Aorta (tissue), 5 donors: ENCODE results near the gene CDC45. TPM values are rescaled to one million over a fixed set of nuclear protein-coding genes. Genes with fewer than 3 reads are reported as not detected.

Source experiments
- ATAC-seq: fragments of 200-7000 bp; cut with Tn5 transposase; one replicate; pipeline ENCODE4 v1.9.1; 2022; ENCODE audit warnings: moderate library complexity; ENCODE audit not compliant: low FRiP score
- DNase-seq, 2 donors: peaks; one replicate each; pipeline ENCODE4 v3.0.0-alpha.2; 2020
- H3K27ac ChIP-seq, 2 donors: one replicate each; pipeline ENCODE4 v1.5.1; 2013; ENCODE audit warnings: low read length in 2 of 2, mild to moderate bottlenecking in 2 of 2, moderate library complexity in 2 of 2, control low read depth in 1 of 2, inconsistent platforms in 1 of 2, low read depth in 1 of 2
- H3K27me3 ChIP-seq, 2 donors: one replicate each; pipeline ENCODE4 v1.6.1; 2013; ENCODE audit warnings: control low read depth in 1 of 2, low read length in 1 of 2, mild to moderate bottlenecking in 1 of 2, moderate library complexity in 1 of 2; ENCODE audit not compliant: insufficient read depth in 2 of 2, control insufficient read depth in 1 of 2
- H3K36me3 ChIP-seq, 2 donors: one replicate each; pipeline ENCODE4 v1.6.1; 2013; ENCODE audit warnings: control low read depth in 1 of 2, low read length in 1 of 2, mild to moderate bottlenecking in 1 of 2; ENCODE audit not compliant: insufficient read depth in 2 of 2, control insufficient read depth in 1 of 2
- H3K4me1 ChIP-seq, 2 donors: one replicate each; pipeline ENCODE4 v1.6.1; 2013; ENCODE audit warnings: low read length in 2 of 2, control low read depth in 1 of 2, mild to moderate bottlenecking in 1 of 2, moderate library complexity in 1 of 2; ENCODE audit not compliant: insufficient read depth in 2 of 2, control insufficient read depth in 1 of 2
- H3K4me3 ChIP-seq, 2 donors: one replicate each; pipeline ENCODE4 v1.5.1; 2013; ENCODE audit warnings: low read length in 2 of 2, control low read depth in 1 of 2, mild to moderate bottlenecking in 1 of 2
- H3K9me3 ChIP-seq: one replicate; pipeline ENCODE4 v1.6.1; 2013; ENCODE audit warnings: mild to moderate bottlenecking, low read length; ENCODE audit not compliant: control insufficient read depth
- WGBS, 2 donors: extraction: QIAGEN DNeasy Blood & Tissue Kit; methylation state at CpG; one replicate each; pipeline ENCODE4 v1.1.7; 2013; 5-methylcytosine and 5-hydroxymethylcytosine counted together
- intact Hi-C, 2 donors: fragments of 100-400 bp; cut with DNase I; formaldehyde crosslinking; loops; one replicate each; pipeline versions ENCODE4 v1.14.2 to v1.15.0; 2022
- polyA plus RNA-seq, 2 donors: library from polyadenylated mRNA; stranded (reverse); fragments of 200-250 nt; gene quantifications; one replicate each; pipeline ENCODE4 v1.2.3, GENCODE V29; 2013
- total RNA-seq, 2 donors: library from RNA; stranded (reverse); fragmentation: NEBNext Ultra II Directional; extraction: Animal tissue kit (Norgen Biotek cat#: 25700); gene quantifications; one replicate each; pipeline ENCODE4 v1.2.1, GENCODE V29; 2021
- donor health status: healthy with polysubstance abuse.
- donor health status: Bipolar disorder and iron deficiency.
- donor health status: DM: no; HTN: no; CAD: no.
- donor health status: DM: no; HTN: no; CAD: no.
- donor health status: DM: yes; HTN: yes; CAD: no.

The CDC45 gene
- total and polyA plus RNA-seq, 4 donors, result 0.63 to 1.3 (median 0.85) TPM

GRCh38 chr22:19501897-19502447 is 22.3 kb downstream of the CDC45 start:
- no peaks in the 10 kb centered on the region for H3K36me3 ChIP-seq
- H3K9me3 ChIP-seq, result no peaks in the 10 kb centered on the region
- intact Hi-C loops, result no loop called here
- WGBS, 2 donors, result 88 to 90% methylated on average over 3 of the region's 3 CpGs
- ATAC-seq, result no peak
- H3K4me3 ChIP-seq, result no peak overlapping the region
- H3K27ac ChIP-seq, result no peak overlapping the region
- H3K27me3 ChIP-seq, result no peaks in the 10 kb centered on the region
- no peaks in the 10 kb centered on the region for H3K4me1 ChIP-seq
- DNase-seq, result no peak

DNA sequence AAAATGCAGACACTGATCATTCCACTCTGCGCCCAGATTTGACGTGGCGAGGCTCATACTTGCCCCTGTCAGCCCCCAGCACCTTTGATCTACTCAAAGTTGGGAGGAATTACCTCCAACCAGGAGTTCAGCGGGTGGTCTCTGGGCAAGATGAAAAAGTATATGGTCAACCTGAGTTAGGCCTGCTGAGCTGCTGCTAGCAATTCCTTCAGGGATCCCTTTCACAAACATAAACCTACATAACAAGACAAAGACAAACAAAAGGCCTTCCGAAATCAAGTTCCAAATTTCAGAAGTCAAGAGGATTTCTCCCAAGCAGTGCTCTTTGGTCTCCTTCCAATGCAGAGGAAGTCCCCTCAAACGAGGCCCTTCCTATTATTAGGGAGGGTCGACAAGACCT is 23.6 kb downstream of the CDC45 start:
- no peak overlapping the region for H3K4me3 ChIP-seq
- no peaks in the 10 kb centered on the region for H3K36me3 ChIP-seq
- no peaks in the 10 kb centered on the region for H3K9me3 ChIP-seq
- no peak for DNase-seq
- no peaks in the 10 kb centered on the region for H3K27me3 ChIP-seq
- H3K27ac ChIP-seq, result no peak overlapping the region
- WGBS, 2 donors, result 87% methylated on average over 7 of the region's 7 CpGs
- no peaks in the 10 kb centered on the region for H3K4me1 ChIP-seq
- intact Hi-C loops, result no loop called here
- no peak for ATAC-seq

GRCh38 chr22:19503869-19504268 is 24.1 kb downstream of the CDC45 start:
- Histone ChIP-seq H3K9me3 (no peaks in the 10 kb centered on the region), H3K4me1 (no peaks in the 10 kb centered on the region), H3K4me3 (no peak overlapping the region), H3K27me3 (no peaks in the 10 kb centered on the region), H3K27ac (no peak overlapping the region), H3K36me3 (no peaks in the 10 kb centered on the region)
- WGBS, 2 donors, result 91 to 93% methylated on average over 9 of the region's 9 CpGs
- DNase-seq (no peak), ATAC-seq (no peak)
- intact Hi-C loops, result no loop called here

- ATAC-seq (no peak), DNase-seq (no peak)
- intact Hi-C loops, result no loop called here
Observed at GRCh38 chr22:19504900-19505734, 25.4 kb downstream of the CDC45 start.

GRCh38 chr22:19505735-19506126 is 26.0 kb downstream of the CDC45 start:
- intact Hi-C loops, result no loop called here
- DNase-seq, result no peak
- no peak overlapping the region for H3K27ac ChIP-seq
- no peaks in the 10 kb centered on the region for H3K9me3 ChIP-seq
- H3K4me1 ChIP-seq, result no peaks in the 10 kb centered on the region
- no peaks in the 10 kb centered on the region for H3K36me3 ChIP-seq
- no peaks in the 10 kb centered on the region for H3K27me3 ChIP-seq
- ATAC-seq, result no peak
- H3K4me3 ChIP-seq, result no peak overlapping the region
- 96 to 98% methylated on average over 5 of the region's 5 CpGs for WGBS, 2 donors

More at GRCh38 chr22:19504900-19505734, 25.4 kb downstream of the CDC45 start:
- Histone ChIP-seq H3K4me3 (no peak overlapping the region), H3K27me3 (no peaks in the 10 kb centered on the region), H3K27ac (no peak overlapping the region), H3K4me1 (no peaks in the 10 kb centered on the region), H3K9me3 (no peaks in the 10 kb centered on the region), H3K36me3 (no peaks in the 10 kb centered on the region)
- WGBS, 2 donors, result 88 to 95% methylated on average over 18 of the region's 18 CpGs

DNA sequence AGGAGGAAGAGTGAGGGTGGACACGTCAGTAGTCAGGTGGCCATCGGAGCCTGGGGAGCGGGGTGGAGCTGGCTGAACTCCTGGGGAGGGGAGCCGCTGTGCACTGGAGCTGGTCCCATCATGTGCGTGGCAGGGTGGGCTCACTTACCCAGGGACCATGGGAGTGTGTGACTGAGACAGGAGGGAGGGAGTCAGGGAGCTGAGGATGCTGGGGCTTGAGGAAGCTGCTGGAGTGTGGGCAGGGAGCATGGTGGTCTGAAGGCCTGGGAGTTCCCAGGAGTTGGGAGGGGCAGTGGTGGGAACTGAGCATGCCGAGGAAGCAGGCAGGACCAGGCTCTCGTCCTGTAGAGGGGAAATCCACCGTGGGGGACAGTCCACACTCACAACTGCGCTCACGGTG is 26.5 kb downstream of the CDC45 start:
- ATAC-seq (no peak), DNase-seq (no peak)
- Histone ChIP-seq H3K4me1 (no peaks in the 10 kb centered on the region), H3K36me3 (no peaks in the 10 kb centered on the region), H3K4me3 (no peak overlapping the region), H3K27ac (no peak overlapping the region), H3K27me3 (no peaks in the 10 kb centered on the region), H3K9me3 (no peaks in the 10 kb centered on the region)
- 82 to 90% methylated on average over 10 of the region's 10 CpGs for WGBS, 2 donors
- intact Hi-C loops, result no loop called here

DNA sequence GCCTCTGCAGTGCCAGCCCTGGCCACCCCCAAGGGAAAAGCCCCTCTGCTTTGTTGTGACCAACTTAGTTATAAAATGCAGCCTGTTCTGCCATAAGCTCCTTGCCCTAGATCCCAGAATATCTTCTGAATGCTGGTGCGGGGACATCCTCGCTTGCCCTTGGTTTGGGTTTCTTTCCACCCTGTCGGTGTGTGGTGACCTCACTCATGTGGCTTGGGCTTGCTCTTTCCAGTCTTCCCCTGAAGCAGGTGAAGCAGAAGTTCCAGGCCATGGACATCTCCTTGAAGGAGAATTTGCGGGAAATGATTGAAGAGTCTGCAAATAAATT is 27.8 kb downstream of the CDC45 start:
- 95 to 96% methylated on average over 4 of the region's 4 CpGs for WGBS, 2 donors

DNA sequence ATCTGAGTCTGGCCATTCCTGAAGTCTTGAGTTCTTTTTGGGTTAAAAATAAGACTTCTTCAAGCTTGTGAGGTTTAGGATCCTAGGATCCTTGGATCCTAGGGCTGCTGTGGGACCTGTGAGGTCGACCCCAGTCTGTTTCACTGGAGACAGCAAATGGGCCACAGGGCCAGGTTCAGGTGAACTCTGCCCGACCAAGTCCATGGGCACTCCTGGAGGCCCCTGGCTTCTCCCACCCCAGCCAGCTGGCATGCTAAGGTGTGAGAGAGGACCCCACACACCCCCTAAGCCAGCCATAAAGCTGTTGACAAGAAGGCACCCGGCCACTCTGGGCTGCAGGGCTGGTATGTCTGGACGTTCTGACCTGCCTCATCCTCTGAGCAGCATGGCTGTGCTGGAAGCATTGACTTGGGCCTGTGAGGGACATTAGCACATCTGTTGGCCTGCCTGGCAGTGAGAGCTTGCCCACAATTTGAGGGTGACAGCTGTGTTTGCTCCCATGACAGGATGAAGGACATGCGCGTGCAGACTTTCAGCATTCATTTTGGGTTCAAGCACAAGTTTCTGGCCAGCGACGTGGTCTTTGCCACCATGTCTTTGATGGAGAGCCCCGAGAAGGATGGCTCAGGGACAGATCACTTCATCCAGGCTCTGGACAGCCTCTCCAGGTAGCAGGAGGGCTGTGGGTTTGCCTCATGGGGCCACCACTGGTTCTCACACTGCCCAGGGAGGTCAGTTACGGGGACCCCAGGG is 28.5 kb downstream of the CDC45 start:
- intact Hi-C loops, result no loop called here
- WGBS, 2 donors, result 94 to 95% methylated on average over 10 of the region's 10 CpGs

More for the DNA sequence above, 27.8 kb downstream of the CDC45 start:
- DNase-seq (no peak), ATAC-seq (no peak)
- Histone ChIP-seq H3K27me3 (no peaks in the 10 kb centered on the region), H3K4me3 (no peak overlapping the region), H3K9me3 (no peaks in the 10 kb centered on the region), H3K36me3 (no peaks in the 10 kb centered on the region), H3K4me1 (no peaks in the 10 kb centered on the region), H3K27ac (no peak overlapping the region)
- intact Hi-C loops, result no loop called here

More for the DNA sequence above, 28.5 kb downstream of the CDC45 start:
- Histone ChIP-seq H3K27ac (no peak overlapping the region), H3K4me1 (no peaks in the 10 kb centered on the region), H3K9me3 (no peaks in the 10 kb centered on the region), H3K4me3 (no peak overlapping the region), H3K36me3 (no peaks in the 10 kb centered on the region), H3K27me3 (no peaks in the 10 kb centered on the region)
- no peak for DNase-seq
- ATAC-seq, result no peak
